Smooth muscle cell (in vitro differentiated cells): ENCODE measurements around the gene RENBP. TPM values are rescaled to one million over a fixed set of nuclear protein-coding genes. Genes with fewer than 3 reads are reported as not detected.

ENCODE experiments used
- DNase-seq: peaks from one replicate; lab custom pipeline; 2025; ENCODE audit not compliant: unreplicated experiment; lab: John Stamatoyannopoulos, UW
- H2AFZ ChIP-seq: fragments of 200-600 bp; sonication (generic); 2 replicates; pipeline ENCODE4 v1.6.0; 2016; ENCODE audit warnings: antibody characterized with exemption, low read depth, mild to moderate bottlenecking
- H3F3A ChIP-seq: fragments of 200-600 bp; sonication (generic); 2 replicates; pipeline ENCODE4 v1.6.0; 2017; ENCODE audit warnings: antibody characterized with exemption, low read depth
- H3K27ac ChIP-seq: fragments of 200-600 bp; sonication (generic); 2 replicates; pipeline ENCODE4 v1.5.1; 2016; ENCODE audit warnings: low read depth, mild to moderate bottlenecking
- H3K27me3 ChIP-seq: fragments of 200-600 bp; sonication (generic); 2 replicates; pipeline ENCODE4 v1.6.1; 2016; ENCODE audit warnings: low read depth, mild to moderate bottlenecking
- H3K36me3 ChIP-seq: fragments of 200-600 bp; sonication (generic); 2 replicates; pipeline ENCODE4 v1.5.1; 2016; ENCODE audit warnings: low read depth
- H3K4me1 ChIP-seq: fragments of 200-600 bp; sonication (generic); 2 replicates; pipeline ENCODE4 v1.5.1; 2016; ENCODE audit warnings: low read depth
- H3K4me2 ChIP-seq: fragments of 200-600 bp; sonication (generic); 2 replicates; pipeline ENCODE4 v1.6.0; 2016; ENCODE audit warnings: mild to moderate bottlenecking
- H3K4me3 ChIP-seq: fragments of 200-600 bp; sonication (generic); 2 replicates; pipeline ENCODE4 v1.5.1; 2016; ENCODE audit warnings: mild to moderate bottlenecking
- H3K79me2 ChIP-seq: fragments of 200-600 bp; sonication (generic); 2 replicates; pipeline ENCODE4 v1.6.0; 2016; ENCODE audit warnings: low read depth, mild to moderate bottlenecking
- H3K9ac ChIP-seq: fragments of 200-600 bp; sonication (generic); 2 replicates; pipeline ENCODE4 v1.6.0; 2016; ENCODE audit warnings: low read depth
- H3K9me3 ChIP-seq: fragments of 200-600 bp; sonication (generic); replicated peaks from 2 replicates; pipeline ENCODE4 v1.5.1; 2016; ENCODE audit warnings: low read depth
- H4K20me1 ChIP-seq: fragments of 200-600 bp; sonication (generic); 2 replicates; pipeline ENCODE4 v1.6.0; 2016; ENCODE audit warnings: low read depth
- WGBS: methylation state at CpG from one replicate; pipeline ENCODE4 v1.1.7; 2016; ENCODE audit warnings: low lambda C conversion rate; 5-methylcytosine and 5-hydroxymethylcytosine counted together
- polyA plus RNA-seq: library from polyadenylated mRNA; unstranded; fragments of >200 nt; fragmentation: Nextera tagmentation; extraction: Ambion mirVana; gene quantifications from 2 replicates; pipeline ENCODE4 v1.2.1, GENCODE V29; 2016
- total RNA-seq: library from RNA; depleted of rRNA; stranded (reverse); fragments of >200 nt; gene quantifications from 2 replicates; pipeline ENCODE4 v1.2.3, GENCODE V29; 2014
- TF ChIP-seq, protein P1 (sequence below): fragments of 200-600 bp; sonication (generic); IDR thresholded peaks from 2 replicates; pipeline ENCODE4 v1.5.1; 2017; ENCODE audit warnings: borderline replicate concordance, mild to moderate bottlenecking, antibody characterized with exemption; ENCODE audit not compliant: insufficient read depth, poor library complexity, severe bottlenecking

The RENBP gene
- total and polyA plus RNA-seq, 2 experiments from 2014 or later, result 0.11 TPM; not detected in 1

DNA sequence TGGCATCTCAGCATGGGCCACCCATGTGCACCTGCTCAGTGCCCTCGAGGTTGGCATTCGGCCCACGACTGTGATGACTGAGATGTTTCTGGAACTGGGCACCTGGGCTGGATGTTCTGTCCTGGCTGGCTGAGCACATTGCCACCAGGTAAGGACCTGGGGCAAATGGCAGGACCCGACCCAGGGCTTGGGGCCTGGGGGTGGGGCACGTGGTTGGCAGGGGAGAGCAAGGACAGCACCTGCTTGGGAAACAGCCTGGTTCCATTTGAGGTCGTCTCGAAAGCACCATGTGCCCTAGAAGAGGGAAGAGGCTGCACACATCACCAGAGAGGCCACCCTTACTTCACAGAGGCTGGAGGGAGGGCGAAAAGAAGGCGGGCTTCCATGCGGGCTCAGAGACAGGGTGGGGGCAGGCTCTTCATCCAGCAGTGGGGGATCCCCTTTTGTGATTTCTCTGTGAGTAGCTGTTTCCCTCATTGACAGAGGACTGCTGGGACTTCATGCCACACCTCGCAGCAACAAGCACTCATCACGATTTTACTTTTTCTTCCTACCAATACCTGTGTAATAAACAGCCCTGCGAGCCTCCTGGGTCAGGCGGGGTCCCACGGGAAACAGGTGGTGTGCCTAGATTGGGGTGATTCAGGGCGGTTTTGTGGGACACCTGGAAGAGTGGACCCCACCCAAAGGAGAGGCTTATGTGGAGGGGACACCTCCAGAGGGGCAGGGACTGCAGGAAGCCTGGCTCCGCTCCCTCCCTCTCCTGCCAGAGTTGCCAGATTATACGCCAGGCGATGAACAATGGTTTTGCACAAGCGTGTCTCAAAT, 40.1 kb upstream of the RENBP start:
- Histone ChIP-seq H3K4me2 (no peak overlapping the region), H3K9ac (no peak overlapping the region), H3K9me3 (no peaks in the 10 kb centered on the region), H3F3A (no peaks in the 10 kb centered on the region), H3K4me1 (no peaks in the 10 kb centered on the region), H3K79me2 (no peaks in the 10 kb centered on the region), H4K20me1 (no peaks in the 10 kb centered on the region), H3K4me3 (no peak overlapping the region), H3K27me3 (no peaks in the 10 kb centered on the region), H3K36me3 (no peaks in the 10 kb centered on the region), H2AFZ (no peak overlapping the region), H3K27ac (no peak overlapping the region)
- DNase-seq, result no peak
- 85% methylated on average over 20 of the region's 20 CpGs for WGBS
- TF ChIP-seq, protein P1, sequence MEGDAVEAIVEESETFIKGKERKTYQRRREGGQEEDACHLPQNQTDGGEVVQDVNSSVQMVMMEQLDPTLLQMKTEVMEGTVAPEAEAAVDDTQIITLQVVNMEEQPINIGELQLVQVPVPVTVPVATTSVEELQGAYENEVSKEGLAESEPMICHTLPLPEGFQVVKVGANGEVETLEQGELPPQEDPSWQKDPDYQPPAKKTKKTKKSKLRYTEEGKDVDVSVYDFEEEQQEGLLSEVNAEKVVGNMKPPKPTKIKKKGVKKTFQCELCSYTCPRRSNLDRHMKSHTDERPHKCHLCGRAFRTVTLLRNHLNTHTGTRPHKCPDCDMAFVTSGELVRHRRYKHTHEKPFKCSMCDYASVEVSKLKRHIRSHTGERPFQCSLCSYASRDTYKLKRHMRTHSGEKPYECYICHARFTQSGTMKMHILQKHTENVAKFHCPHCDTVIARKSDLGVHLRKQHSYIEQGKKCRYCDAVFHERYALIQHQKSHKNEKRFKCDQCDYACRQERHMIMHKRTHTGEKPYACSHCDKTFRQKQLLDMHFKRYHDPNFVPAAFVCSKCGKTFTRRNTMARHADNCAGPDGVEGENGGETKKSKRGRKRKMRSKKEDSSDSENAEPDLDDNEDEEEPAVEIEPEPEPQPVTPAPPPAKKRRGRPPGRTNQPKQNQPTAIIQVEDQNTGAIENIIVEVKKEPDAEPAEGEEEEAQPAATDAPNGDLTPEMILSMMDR, result no peak

DNA sequence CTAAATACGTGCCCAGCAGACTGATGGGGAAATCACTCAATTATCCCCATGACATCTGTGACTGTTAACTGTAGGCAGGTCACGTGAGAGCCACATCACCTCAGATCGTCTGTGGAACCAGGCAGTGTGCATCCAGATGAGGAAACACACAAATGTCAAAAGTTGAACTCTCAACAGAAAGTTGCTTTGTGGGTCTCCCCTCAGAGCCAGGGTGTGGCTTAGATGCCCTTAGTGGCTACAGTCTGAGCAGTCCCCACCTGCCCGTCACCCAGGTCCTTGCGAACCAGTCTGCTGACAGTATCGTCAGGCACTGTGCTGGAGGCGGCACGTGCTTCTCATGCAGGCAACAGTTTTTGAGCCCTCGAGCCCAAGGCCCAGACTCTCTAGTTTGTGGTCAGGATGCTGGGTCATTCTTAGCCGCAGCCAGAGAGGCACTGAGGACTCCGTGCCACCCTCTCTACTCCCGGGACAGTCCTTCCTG, 38.9 kb upstream of the RENBP start:
- Histone ChIP-seq H3F3A (no peaks in the 10 kb centered on the region), H3K27me3 (no peaks in the 10 kb centered on the region), H3K36me3 (no peaks in the 10 kb centered on the region), H3K4me3 (no peak overlapping the region), H4K20me1 (no peaks in the 10 kb centered on the region), H2AFZ (no peak overlapping the region), H3K27ac (no peak overlapping the region), H3K9me3 (no peaks in the 10 kb centered on the region), H3K79me2 (no peaks in the 10 kb centered on the region), H3K4me1 (no peaks in the 10 kb centered on the region), H3K9ac (no peak overlapping the region), H3K4me2 (no peak overlapping the region)
- TF ChIP-seq, protein P1, result no peak
- DNase-seq, result no peak
- 90% methylated on average over 12 of the region's 12 CpGs for WGBS

DNA sequence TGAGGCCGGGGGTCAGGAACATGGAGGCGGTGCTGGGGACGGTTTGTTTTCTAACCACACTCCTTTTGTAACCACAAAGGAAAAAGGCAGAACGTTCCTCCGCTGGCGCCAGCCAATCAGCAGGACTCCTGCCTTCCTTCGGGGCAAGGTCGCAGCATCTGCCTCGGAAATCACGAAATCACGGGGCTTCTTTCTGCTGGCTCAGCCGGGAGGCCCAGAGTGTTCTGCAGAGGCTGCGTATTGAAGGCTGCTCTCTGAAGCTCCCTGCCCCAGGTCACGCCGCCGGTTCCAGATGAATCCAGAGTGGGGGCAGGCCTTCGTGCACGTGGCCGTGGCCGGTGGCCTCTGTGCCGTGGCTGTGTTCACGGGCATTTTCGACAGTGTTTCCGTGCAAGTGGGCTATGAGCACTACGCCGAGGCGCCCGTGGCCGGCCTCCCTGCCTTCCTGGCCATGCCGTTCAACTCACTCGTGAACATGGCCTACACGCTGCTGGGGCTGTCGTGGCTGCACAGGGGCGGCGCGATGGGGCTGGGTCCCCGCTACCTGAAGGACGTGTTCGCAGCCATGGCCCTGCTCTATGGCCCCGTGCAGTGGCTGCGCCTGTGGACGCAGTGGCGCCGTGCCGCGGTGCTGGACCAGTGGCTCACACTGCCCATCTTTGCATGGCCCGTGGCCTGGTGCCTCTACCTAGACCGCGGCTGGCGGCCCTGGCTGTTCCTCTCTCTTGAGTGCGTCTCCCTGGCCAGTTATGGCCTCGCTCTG, 37.5 kb upstream of the RENBP start:
- Histone ChIP-seq H2AFZ (no peak overlapping the region), H3K27ac (no peak overlapping the region), H3K27me3 (no peaks in the 10 kb centered on the region), H3K4me2 (no peak overlapping the region), H3K36me3 (no peaks in the 10 kb centered on the region), H3F3A (no peaks in the 10 kb centered on the region), H3K79me2 (no peaks in the 10 kb centered on the region), H3K9ac (no peak overlapping the region), H3K4me1 (no peaks in the 10 kb centered on the region), H3K9me3 (no peaks in the 10 kb centered on the region), H4K20me1 (no peaks in the 10 kb centered on the region), H3K4me3 (no peak overlapping the region)
- TF ChIP-seq, protein P1, result no peak
- WGBS, result 93% methylated on average over 51 of the region's 52 CpGs
- no peak for DNase-seq
